AG08395 (cell line): ENCODE data around the gene ADGRB2.

Source experiments
- DNase-seq: peaks from one replicate; pipeline ENCODE4 v3.0.0; 2012; ENCODE audit warnings: mixed read lengths, low spot score

The ADGRB2 gene

GRCh38 chr1:31702836-31703404, 61.2 kb downstream of the ADGRB2 start:
- DNase-seq, result no peak

- DNase-seq, result peak; percentile 92
These were observed 62.9 kb downstream of the ADGRB2 start for GRCh38 chr1:31701091-31701736.

- no peak for DNase-seq
These were observed 63.6 kb downstream of the ADGRB2 start for GRCh38 chr1:31700468-31701090.

- DNase-seq, result no peak
These were observed 64.7 kb downstream of the ADGRB2 start for GRCh38 chr1:31699341-31699891.

GRCh38 chr1:31697369-31697984, 66.7 kb downstream of the ADGRB2 start:
- no peak for DNase-seq

- no peak for DNase-seq
These were observed 67.9 kb downstream of the ADGRB2 start for GRCh38 chr1:31696242-31696641.

GRCh38 chr1:31695327-31695726, 68.8 kb downstream of the ADGRB2 start:
- DNase-seq, result no peak

- DNase-seq, result no peak
These were observed 69.2 kb downstream of the ADGRB2 start for GRCh38 chr1:31694964-31695313.

- no peak for DNase-seq
These were observed 69.8 kb downstream of the ADGRB2 start for GRCh38 chr1:31694069-31694963.

GRCh38 chr1:31693231-31693630, 70.9 kb downstream of the ADGRB2 start:
- DNase-seq, result no peak

GRCh38 chr1:31691951-31692350, 72.2 kb downstream of the ADGRB2 start:
- no peak for DNase-seq

GRCh38 chr1:31691446-31691845, 72.7 kb downstream of the ADGRB2 start:
- no peak for DNase-seq

GRCh38 chr1:31690921-31691320, 73.2 kb downstream of the ADGRB2 start:
- no peak for DNase-seq

- peak; percentile 96 for DNase-seq
These were observed 74.3 kb downstream of the ADGRB2 start for GRCh38 chr1:31689854-31690253.

- DNase-seq, result no peak
These were observed 74.8 kb downstream of the ADGRB2 start for GRCh38 chr1:31689379-31689778.

- DNase-seq, result no peak
These were observed 75.8 kb downstream of the ADGRB2 start for GRCh38 chr1:31688233-31688918.

GRCh38 chr1:31687601-31688000, 76.5 kb downstream of the ADGRB2 start:
- DNase-seq, result no peak

- no peak for DNase-seq
These were observed 78.3 kb downstream of the ADGRB2 start for GRCh38 chr1:31685795-31686194.

GRCh38 chr1:31683997-31684396, 80.1 kb downstream of the ADGRB2 start:
- no peak for DNase-seq

GRCh38 chr1:31681415-31681814, 82.7 kb downstream of the ADGRB2 start:
- DNase-seq, result no peak

GRCh38 chr1:31679676-31680230, 84.4 kb downstream of the ADGRB2 start:
- DNase-seq, result no peak
